GM18858 (cell line): ENCODE results near the gene CBLIF.
"Not testable (repeated sequence)": the region's sequence is repeated elsewhere in the genome, so short reads cannot be mapped to it uniquely, and the experiment has no call there.

Experiments
- ATAC-seq: cut with Tn5 transposase; IDR thresholded peaks from one replicate; pipeline ENCODE4 v1.9.1; 2021; ENCODE audit not compliant: unreplicated experiment

CBLIF gene

GRCh38 chr11:59801160-59801706 lies 44.1 kb downstream of the CBLIF start:
- no peak for ATAC-seq

- ATAC-seq, result no peak
Measured at GRCh38 chr11:59800390-59801025, 44.8 kb downstream of the CBLIF start.

- no peak for ATAC-seq
Measured at GRCh38 chr11:59794417-59794816, 50.9 kb downstream of the CBLIF start.

GRCh38 chr11:59792507-59792906 lies 52.8 kb downstream of the CBLIF start:
- ATAC-seq, result no peak

- no peak for ATAC-seq
Measured at GRCh38 chr11:59791639-59792038, 53.7 kb downstream of the CBLIF start.

GRCh38 chr11:59787816-59788215 lies 57.5 kb downstream of the CBLIF start:
- no peak for ATAC-seq

GRCh38 chr11:59787255-59787588 lies 58.1 kb downstream of the CBLIF start:
- no peak for ATAC-seq

GRCh38 chr11:59785818-59786217 lies 59.5 kb downstream of the CBLIF start:
- ATAC-seq, result no peak

GRCh38 chr11:59784441-59784840 lies 60.9 kb downstream of the CBLIF start:
- not testable (repeated sequence) for ATAC-seq

GRCh38 chr11:59783632-59784090 lies 61.6 kb downstream of the CBLIF start:
- ATAC-seq, result no peak

GRCh38 chr11:59782080-59782479 lies 63.2 kb downstream of the CBLIF start:
- ATAC-seq, result no peak

- ATAC-seq, result no peak
Measured at GRCh38 chr11:59779487-59779886, 65.8 kb downstream of the CBLIF start.
